Uterus (tissue), 4 donors: ENCODE data around the gene ERMN. TPM values are rescaled to one million over a fixed set of nuclear protein-coding genes. Genes with fewer than 3 reads are reported as not detected.

Source experiments
- DNase-seq, 2 donors: peaks; one replicate each; pipeline ENCODE4 v3.0.0-alpha.2; 2019 to 2020
- H3K27ac ChIP-seq, 2 donors: fragments of 200-600 bp; sonication (generic); 1 replicate in 1 of 2; 2 replicates in 1 of 2; pipeline ENCODE4 v1.5.1; 2016 to 2018
- H3K27me3 ChIP-seq, 2 donors: fragments of 200-600 bp; sonication (generic); one replicate each; pipeline ENCODE4 v1.5.1; 2018 to 2019; ENCODE audit warnings: control low read depth in 1 of 2
- H3K36me3 ChIP-seq, 2 donors: fragments of 200-600 bp; sonication (generic); one replicate each; pipeline ENCODE4 v1.5.1; 2019; ENCODE audit warnings: control low read depth in 1 of 2
- H3K4me1 ChIP-seq, 2 donors: fragments of 200-600 bp; sonication (generic); one replicate each; pipeline ENCODE4 v1.5.1; 2018 to 2019; ENCODE audit warnings: control low read depth in 1 of 2
- H3K4me3 ChIP-seq, 2 donors: fragments of 200-600 bp; sonication (generic); 1 replicate in 1 of 2; 2 replicates in 1 of 2; pipeline ENCODE4 v1.5.1; 2018 to 2019; ENCODE audit warnings: mild to moderate bottlenecking in 1 of 2
- H3K9me3 ChIP-seq, 2 donors: fragments of 200-600 bp; sonication (generic); one replicate each; pipeline ENCODE4 v1.5.1; 2019; ENCODE audit warnings: control low read depth in 1 of 2
- POLR2A ChIP-seq, 2 donors: fragments of 450-650 bp; IDR thresholded peaks; one replicate each; pipeline ENCODE4 v1.6.1; 2016; ENCODE audit warnings: antibody characterized with exemption in 2 of 2, mild to moderate bottlenecking in 1 of 2, moderate library complexity in 1 of 2
- intact Hi-C: fragments of 100-400 bp; cut with DNase I; formaldehyde crosslinking; loops from one replicate; pipeline ENCODE4 v1.15.1; 2023; ENCODE audit warnings: low total_unique reads
- total RNA-seq, 4 donors: library from RNA; depleted of rRNA in 3 of 4; stranded (reverse); fragments of >200 nt in 3 of 4; gene quantifications; one replicate each; pipeline versions ENCODE4 v1.1.0 to v1.2.4, GENCODE V29; 2014 to 2023
- TF ChIP-seq, protein P1 (sequence below), 4 experiments: fragments of 200-600 bp in 2 of 4; fragments of 450-650 bp in 2 of 4; sonication (generic) in 2 of 4; IDR thresholded peaks; one replicate each; pipeline ENCODE4 v1.5.1; 2016 to 2019; ENCODE audit warnings: antibody characterized with exemption in 4 of 4, mild to moderate bottlenecking in 2 of 4, moderate library complexity in 1 of 4
- donor health status: DM: yes; HTN: yes; CAD: no.

ERMN gene
- total RNA-seq, 4 donors from 2014 or later: 0.12 TPM; not detected in 3

- H3K27ac ChIP-seq: no peak overlapping the region
- no peaks in the 10 kb centered on the region for H3K9me3 ChIP-seq
Measured at GRCh38 chr2:157269060-157269459, 56.6 kb downstream of the ERMN start.

More at GRCh38 chr2:157269060-157269459, 56.6 kb downstream of the ERMN start:
- Histone ChIP-seq H3K4me3 (no peak overlapping the region), H3K4me1 (no peaks in the 10 kb centered on the region), H3K27me3 (no peaks in the 10 kb centered on the region), H3K36me3 (no peaks in the 10 kb centered on the region)
- intact Hi-C loops: no loop called here
- no peak for DNase-seq
- no peak for TF ChIP-seq POLR2A (IDR thresholded peaks at IDR 0.05)
- TF ChIP-seq, protein P1, sequence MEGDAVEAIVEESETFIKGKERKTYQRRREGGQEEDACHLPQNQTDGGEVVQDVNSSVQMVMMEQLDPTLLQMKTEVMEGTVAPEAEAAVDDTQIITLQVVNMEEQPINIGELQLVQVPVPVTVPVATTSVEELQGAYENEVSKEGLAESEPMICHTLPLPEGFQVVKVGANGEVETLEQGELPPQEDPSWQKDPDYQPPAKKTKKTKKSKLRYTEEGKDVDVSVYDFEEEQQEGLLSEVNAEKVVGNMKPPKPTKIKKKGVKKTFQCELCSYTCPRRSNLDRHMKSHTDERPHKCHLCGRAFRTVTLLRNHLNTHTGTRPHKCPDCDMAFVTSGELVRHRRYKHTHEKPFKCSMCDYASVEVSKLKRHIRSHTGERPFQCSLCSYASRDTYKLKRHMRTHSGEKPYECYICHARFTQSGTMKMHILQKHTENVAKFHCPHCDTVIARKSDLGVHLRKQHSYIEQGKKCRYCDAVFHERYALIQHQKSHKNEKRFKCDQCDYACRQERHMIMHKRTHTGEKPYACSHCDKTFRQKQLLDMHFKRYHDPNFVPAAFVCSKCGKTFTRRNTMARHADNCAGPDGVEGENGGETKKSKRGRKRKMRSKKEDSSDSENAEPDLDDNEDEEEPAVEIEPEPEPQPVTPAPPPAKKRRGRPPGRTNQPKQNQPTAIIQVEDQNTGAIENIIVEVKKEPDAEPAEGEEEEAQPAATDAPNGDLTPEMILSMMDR (IDR thresholded peaks at IDR 0.05): no peak

Other genes with a start within 250 kb of the ERMN start
- 1 to 10 TPM in 1 of 4 donors, under 1 TPM in 1, not detected in 2; 0.26 to 8.1 TPM for gene GALNT5, start 68.1 kb downstream of the ERMN start, total RNA-seq
- 1 to 10 TPM in 2 of 4 donors, under 1 TPM in 1, not detected in 1; 0.26 to 5.5 (median 2.6) TPM for gene CYTIP, start 118.3 kb upstream of the ERMN start, total RNA-seq